H9 (cell line): ENCODE measurements around the gene GHR. TPM values are rescaled to one million over a fixed set of nuclear protein-coding genes. Genes with fewer than 3 reads are reported as not detected.

ENCODE experiments used
- DNase-seq: peaks from one replicate; pipeline ENCODE4 v3.0.0-alpha.2; 2017
- H2AFZ ChIP-seq: one replicate; pipeline ENCODE4 v1.6.1; 2013; ENCODE audit warnings: mild to moderate bottlenecking, low read length, control low read depth, moderate library complexity
- H2AK5ac ChIP-seq: 2 replicates; pipeline ENCODE4 v1.6.1; 2013; ENCODE audit warnings: low read length, control low read depth, mixed read lengths; ENCODE audit not compliant: insufficient read length
- H2BK120ac ChIP-seq: one replicate; pipeline ENCODE4 v1.6.1; 2013; ENCODE audit warnings: low read depth, mild to moderate bottlenecking, low read length, control low read depth, inconsistent platforms; ENCODE audit not compliant: poor library complexity, severe bottlenecking
- H2BK12ac ChIP-seq: 2 replicates; pipeline ENCODE4 v1.6.1; 2013; ENCODE audit warnings: low read length, control low read depth, mixed read lengths, low read depth; ENCODE audit not compliant: insufficient read length
- H2BK15ac ChIP-seq: 2 replicates; pipeline ENCODE4 v1.6.1; 2013; ENCODE audit warnings: low read depth, low read length, control low read depth
- H2BK20ac ChIP-seq: one replicate; pipeline ENCODE4 v1.6.1; 2013; ENCODE audit warnings: low read depth, mild to moderate bottlenecking, low read length, control low read depth, inconsistent platforms; ENCODE audit not compliant: poor library complexity, severe bottlenecking
- H2BK5ac ChIP-seq: 2 replicates; pipeline ENCODE4 v1.6.1; 2013; ENCODE audit warnings: low read length, control low read depth, mixed read lengths; ENCODE audit not compliant: insufficient read length
- H3K14ac ChIP-seq: 2 replicates; pipeline ENCODE4 v1.6.1; 2013; ENCODE audit warnings: low read length, control low read depth; ENCODE audit not compliant: insufficient read depth
- H3K18ac ChIP-seq: 2 replicates; pipeline ENCODE4 v1.6.1; 2013; ENCODE audit warnings: low read depth, mild to moderate bottlenecking, mixed read lengths, low read length, control low read depth; ENCODE audit not compliant: insufficient read length
- H3K23ac ChIP-seq: 2 replicates; pipeline ENCODE4 v1.6.1; 2013; ENCODE audit warnings: low read length, control low read depth, mixed read lengths, low read depth; ENCODE audit not compliant: insufficient read length
- H3K23me2 ChIP-seq: 2 replicates; pipeline ENCODE4 v1.6.1; 2013; ENCODE audit warnings: low read depth, mild to moderate bottlenecking, mixed read lengths, low read length, control low read depth; ENCODE audit not compliant: insufficient read length, poor library complexity, severe bottlenecking
- H3K27ac ChIP-seq: 2 replicates; pipeline ENCODE4 v1.5.1; 2013; ENCODE audit warnings: low read length, control low read depth, mixed read lengths, low read depth; ENCODE audit not compliant: insufficient read length
- H3K27me3 ChIP-seq: 2 replicates; pipeline ENCODE4 v1.6.1; 2013; ENCODE audit warnings: low read length, control low read depth, inconsistent platforms; ENCODE audit not compliant: insufficient read depth
- H3K4ac ChIP-seq: 2 replicates; pipeline ENCODE4 v1.6.1; 2013; ENCODE audit warnings: low read depth, mild to moderate bottlenecking, control low read depth, inconsistent platforms, low read length, moderate library complexity
- H3K4me1 ChIP-seq: 2 replicates; pipeline ENCODE4 v1.6.1; 2013; ENCODE audit warnings: low read length, control low read depth, inconsistent platforms; ENCODE audit not compliant: insufficient read depth
- H3K4me2 ChIP-seq: 2 replicates; pipeline ENCODE4 v1.6.1; 2013; ENCODE audit warnings: low read length, control low read depth, mixed read lengths; ENCODE audit not compliant: insufficient read length, insufficient read depth
- H3K56ac ChIP-seq: 2 replicates; pipeline ENCODE4 v1.6.1; 2013; ENCODE audit warnings: low read depth, mild to moderate bottlenecking, mixed read lengths, low read length, control low read depth; ENCODE audit not compliant: insufficient read length
- H3K79me1 ChIP-seq: 2 replicates; pipeline ENCODE4 v1.6.1; 2013; ENCODE audit warnings: low read depth, mild to moderate bottlenecking, moderate library complexity, low read length, control low read depth, inconsistent platforms; ENCODE audit not compliant: insufficient read depth, poor library complexity, severe bottlenecking
- H3K79me2 ChIP-seq: 2 replicates; pipeline ENCODE4 v1.6.1; 2013; ENCODE audit warnings: low read length, control low read depth, inconsistent platforms; ENCODE audit not compliant: insufficient read depth
- H3K9ac ChIP-seq: 2 replicates; pipeline ENCODE4 v1.6.1; 2013; ENCODE audit warnings: low read length, control low read depth, mixed read lengths; ENCODE audit not compliant: insufficient read length; ENCODE audit errors: extremely low read depth
- H3K9me3 ChIP-seq: one replicate; pipeline ENCODE4 v1.6.1; 2013; ENCODE audit warnings: low read depth, low read length, inconsistent platforms; ENCODE audit not compliant: control insufficient read depth
- H3T11ph ChIP-seq: one replicate; pipeline ENCODE4 v1.6.1; 2013; ENCODE audit warnings: mild to moderate bottlenecking, low read length, control low read depth, inconsistent platforms
- H4K20me1 ChIP-seq: one replicate; pipeline ENCODE4 v1.6.1; 2013; ENCODE audit not compliant: control insufficient read depth, insufficient read length, insufficient read depth
- H4K5ac ChIP-seq: 2 replicates; pipeline ENCODE4 v1.6.1; 2013; ENCODE audit warnings: low read depth, mild to moderate bottlenecking, mixed read lengths, low read length, control low read depth; ENCODE audit not compliant: insufficient read length
- H4K8ac ChIP-seq: replicated peaks from 2 replicates; pipeline ENCODE4 v1.6.1; 2013; ENCODE audit warnings: low read length, control low read depth, mixed read lengths, low read depth; ENCODE audit not compliant: insufficient read length
- H4K91ac ChIP-seq: 2 replicates; pipeline ENCODE4 v1.6.1; 2013; ENCODE audit warnings: low read depth, mild to moderate bottlenecking, moderate library complexity, mixed read lengths, low read length, control low read depth; ENCODE audit not compliant: insufficient read length
- H3K27ac Mint-ChIP-seq, 3 experiments: 2 replicates in 2 of 3; 3 replicates in 1 of 3; pipeline ENCODE4 v1.8.0; 2020 to 2021; ENCODE audit warnings: mixed read lengths in 3 of 3, mild to moderate bottlenecking in 1 of 3, moderate library complexity in 1 of 3
- H3K27me3 Mint-ChIP-seq: 2 replicates; pipeline ENCODE4 v1.8.0; 2021; ENCODE audit warnings: low read depth, mild to moderate bottlenecking, moderate library complexity, mixed read lengths
- H3K36me3 Mint-ChIP-seq, 3 experiments: 2 replicates in 2 of 3; 3 replicates in 1 of 3; pipeline ENCODE4 v1.8.0; 2020 to 2021; ENCODE audit warnings: low read depth in 3 of 3, mixed read lengths in 3 of 3; ENCODE audit not compliant: insufficient read depth in 1 of 3
- H3K4me1 Mint-ChIP-seq, 2 experiments: 2 replicates each; pipeline ENCODE4 v1.8.0; 2020; ENCODE audit warnings: mixed read lengths in 2 of 2
- H3K4me3 Mint-ChIP-seq, 2 experiments: 2 replicates in 1 of 2; 3 replicates in 1 of 2; pipeline ENCODE4 v1.8.0; 2020 to 2021; ENCODE audit warnings: mild to moderate bottlenecking in 2 of 2, mixed read lengths in 2 of 2, moderate library complexity in 1 of 2
- H3K9me3 Mint-ChIP-seq, 2 experiments: 2 replicates in 1 of 2; 3 replicates in 1 of 2; pipeline ENCODE4 v1.8.0; 2020; ENCODE audit warnings: mild to moderate bottlenecking in 2 of 2, mixed read lengths in 2 of 2, moderate library complexity in 1 of 2
- CTCF ChIP-seq: fragments of 200-600 bp; sonication (generic); conservative IDR thresholded peaks from 3 replicates; pipeline ENCODE4 v1.8.0; 2021; ENCODE audit warnings: antibody characterized with exemption, mild to moderate bottlenecking
- WGBS: extraction: QIAGEN DNeasy Blood & Tissue Kit; methylation state at CpG from one replicate; pipeline ENCODE4 v1.1.7; 2013; ENCODE audit warnings: missing lambda C conversion rate, low lambda C conversion rate, mixed read lengths; ENCODE audit not compliant: insufficient read length; ENCODE audit errors: extremely low coverage; 5-methylcytosine and 5-hydroxymethylcytosine counted together
- total RNA-seq: library from RNA; stranded (reverse); gene quantifications from 2 replicates; pipeline ENCODE4 v1.2.1, GENCODE V29; 2021

The GHR gene
- total RNA-seq, 1 experiment from 2014 or later, result 0.20 TPM

- no peak overlapping the region for H2BK120ac ChIP-seq
Measured at GRCh38 chr5:42691413-42691937, 268.2 kb downstream of the GHR start.

More at GRCh38 chr5:42691413-42691937, 268.2 kb downstream of the GHR start:
- H2BK20ac ChIP-seq, result no peak overlapping the region
- H3K27ac ChIP-seq, result no peak overlapping the region
- no peak overlapping the region for H2BK5ac ChIP-seq
- no peaks in the 10 kb centered on the region for H3K4me1 Mint-ChIP-seq
- no peak overlapping the region for H3K4ac ChIP-seq
- H3K23me2 ChIP-seq, result no peaks in the 10 kb centered on the region
- no peak overlapping the region for H3K23ac ChIP-seq
- H3K9me3 ChIP-seq, result no peaks in the 10 kb centered on the region
- no peak overlapping the region for H2BK12ac ChIP-seq
- H2AK5ac ChIP-seq, result no peak overlapping the region
- no peak overlapping the region for H3K4me3 Mint-ChIP-seq
- no peak overlapping the region for H4K8ac ChIP-seq
- peaks cover 0 to 7% (median 2%) of the 10 kb centered on the region in 3 experiments; a peak in 1 of 7 replicates for H3K36me3 Mint-ChIP-seq
- no peak overlapping the region for H3K9ac ChIP-seq
- no peaks in the 10 kb centered on the region for H3K4me1 ChIP-seq
- H3K27ac Mint-ChIP-seq, result no peak overlapping the region
- H3K9me3 Mint-ChIP-seq, result peaks cover 5% of the 10 kb centered on the region in 2 experiments; a peak in 4 of 5 replicates
- H3K4me2 ChIP-seq, result no peak overlapping the region
- H4K5ac ChIP-seq, result no peak overlapping the region
- no CpG with 5 or more reads among the region's 3 CpGs for WGBS
- no peak overlapping the region for H2AFZ ChIP-seq
- H3T11ph ChIP-seq, result no peak overlapping the region
- H3K14ac ChIP-seq, result no peak overlapping the region
- no peaks in the 10 kb centered on the region for H3K79me1 ChIP-seq
- DNase-seq, result no peak
- no peak overlapping the region for H4K91ac ChIP-seq
- H3K27me3 ChIP-seq, result no peaks in the 10 kb centered on the region
- H3K27me3 Mint-ChIP-seq, result no peaks in the 10 kb centered on the region
- H2BK15ac ChIP-seq, result no peak overlapping the region
- no peak overlapping the region for H3K56ac ChIP-seq
- no peak overlapping the region for H3K18ac ChIP-seq
- TF ChIP-seq CTCF, result no peak
- H4K20me1 ChIP-seq, result no peaks in the 10 kb centered on the region
- no peaks in the 10 kb centered on the region for H3K79me2 ChIP-seq
